Smooth muscle cell (in vitro differentiated cells): ENCODE data around the gene TP63. TPM values are rescaled to one million over a fixed set of nuclear protein-coding genes. Genes with fewer than 3 reads are reported as not detected.

Source experiments
- DNase-seq: peaks from one replicate; lab custom pipeline; 2025; ENCODE audit not compliant: unreplicated experiment; lab: John Stamatoyannopoulos, UW
- H2AFZ ChIP-seq: fragments of 200-600 bp; sonication (generic); 2 replicates; pipeline ENCODE4 v1.6.0; 2016; ENCODE audit warnings: antibody characterized with exemption, low read depth, mild to moderate bottlenecking
- H3F3A ChIP-seq: fragments of 200-600 bp; sonication (generic); 2 replicates; pipeline ENCODE4 v1.6.0; 2017; ENCODE audit warnings: antibody characterized with exemption, low read depth
- H3K27ac ChIP-seq: fragments of 200-600 bp; sonication (generic); 2 replicates; pipeline ENCODE4 v1.5.1; 2016; ENCODE audit warnings: low read depth, mild to moderate bottlenecking
- H3K27me3 ChIP-seq: fragments of 200-600 bp; sonication (generic); 2 replicates; pipeline ENCODE4 v1.6.1; 2016; ENCODE audit warnings: low read depth, mild to moderate bottlenecking
- H3K36me3 ChIP-seq: fragments of 200-600 bp; sonication (generic); 2 replicates; pipeline ENCODE4 v1.5.1; 2016; ENCODE audit warnings: low read depth
- H3K4me1 ChIP-seq: fragments of 200-600 bp; sonication (generic); 2 replicates; pipeline ENCODE4 v1.5.1; 2016; ENCODE audit warnings: low read depth
- H3K4me2 ChIP-seq: fragments of 200-600 bp; sonication (generic); 2 replicates; pipeline ENCODE4 v1.6.0; 2016; ENCODE audit warnings: mild to moderate bottlenecking
- H3K4me3 ChIP-seq: fragments of 200-600 bp; sonication (generic); 2 replicates; pipeline ENCODE4 v1.5.1; 2016; ENCODE audit warnings: mild to moderate bottlenecking
- H3K79me2 ChIP-seq: fragments of 200-600 bp; sonication (generic); 2 replicates; pipeline ENCODE4 v1.6.0; 2016; ENCODE audit warnings: low read depth, mild to moderate bottlenecking
- H3K9ac ChIP-seq: fragments of 200-600 bp; sonication (generic); 2 replicates; pipeline ENCODE4 v1.6.0; 2016; ENCODE audit warnings: low read depth
- H3K9me3 ChIP-seq: fragments of 200-600 bp; sonication (generic); replicated peaks from 2 replicates; pipeline ENCODE4 v1.5.1; 2016; ENCODE audit warnings: low read depth
- H4K20me1 ChIP-seq: fragments of 200-600 bp; sonication (generic); 2 replicates; pipeline ENCODE4 v1.6.0; 2016; ENCODE audit warnings: low read depth
- CTCF ChIP-seq: fragments of 200-600 bp; sonication (generic); IDR thresholded peaks from 2 replicates; pipeline ENCODE4 v1.5.1; 2017; ENCODE audit warnings: borderline replicate concordance, mild to moderate bottlenecking, antibody characterized with exemption; ENCODE audit not compliant: insufficient read depth, poor library complexity, severe bottlenecking
- WGBS: methylation state at CpG from one replicate; pipeline ENCODE4 v1.1.7; 2016; ENCODE audit warnings: low lambda C conversion rate; 5-methylcytosine and 5-hydroxymethylcytosine counted together
- polyA plus RNA-seq: library from polyadenylated mRNA; unstranded; fragments of >200 nt; fragmentation: Nextera tagmentation; extraction: Ambion mirVana; gene quantifications from 2 replicates; pipeline ENCODE4 v1.2.1, GENCODE V29; 2016
- total RNA-seq: library from RNA; depleted of rRNA; stranded (reverse); fragments of >200 nt; gene quantifications from 2 replicates; pipeline ENCODE4 v1.2.3, GENCODE V29; 2014

Gene TP63
- total and polyA plus RNA-seq, 2 experiments from 2014 or later, result 1.9 to 27.1 TPM

GRCh38 chr3:189698811-189699210 lies 67.6 kb downstream of the TP63 start:
- no peak for DNase-seq
- no peaks in the 10 kb centered on the region for H3K27me3 ChIP-seq
- H3K9me3 ChIP-seq, result no peaks in the 10 kb centered on the region
- no peak overlapping the region for H3K4me2 ChIP-seq
- H3K79me2 ChIP-seq, result no peaks in the 10 kb centered on the region
- no peaks in the 10 kb centered on the region for H4K20me1 ChIP-seq
- peaks cover 14% of the 10 kb centered on the region for H3K4me1 ChIP-seq
- TF ChIP-seq CTCF, result no peak
- 78% methylated on average over 2 of the region's 2 CpGs for WGBS
- no peak overlapping the region for H3K4me3 ChIP-seq
- no peak overlapping the region for H2AFZ ChIP-seq
- no peak overlapping the region for H3K27ac ChIP-seq
- no peak overlapping the region for H3K9ac ChIP-seq
- no peaks in the 10 kb centered on the region for H3F3A ChIP-seq
- no peaks in the 10 kb centered on the region for H3K36me3 ChIP-seq

DNA sequence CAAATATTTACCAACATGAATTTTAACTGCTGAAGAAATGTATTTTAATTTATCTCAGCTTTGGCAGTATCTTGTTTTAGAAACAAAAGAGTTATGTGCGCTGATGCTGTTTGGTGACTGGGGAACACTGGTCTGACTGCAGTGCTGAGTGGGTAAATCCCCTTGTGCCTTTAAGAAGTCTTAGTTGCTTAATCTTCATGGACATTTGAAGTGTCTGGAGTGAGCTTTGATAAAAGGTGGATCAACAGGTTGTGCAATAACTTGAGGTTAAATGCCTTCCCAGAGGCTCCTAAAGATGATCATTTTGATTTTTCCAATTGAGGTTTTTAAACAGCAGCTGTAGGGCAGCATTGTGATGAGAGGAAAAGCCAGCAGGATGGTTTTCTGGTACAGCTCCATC lies 68.7 kb downstream of the TP63 start:
- Histone ChIP-seq H2AFZ (no peak overlapping the region), H3K79me2 (no peaks in the 10 kb centered on the region), H3K4me1 (peaks cover 14% of the 10 kb centered on the region), H3K9me3 (no peaks in the 10 kb centered on the region), H3K27me3 (no peaks in the 10 kb centered on the region), H3K4me2 (no peak overlapping the region), H3F3A (no peaks in the 10 kb centered on the region), H3K36me3 (no peaks in the 10 kb centered on the region), H4K20me1 (no peaks in the 10 kb centered on the region), H3K4me3 (no peak overlapping the region), H3K9ac (no peak overlapping the region), H3K27ac (no peak overlapping the region)
- DNase-seq, result no peak
- TF ChIP-seq CTCF, result no peak
- WGBS, result 80% methylated on average over 1 of the region's 1 CpG

GRCh38 chr3:189702066-189702646 lies 71.0 kb downstream of the TP63 start:
- Histone ChIP-seq H3K27ac (peak overlapping the region; percentile 25), H3K9me3 (no peaks in the 10 kb centered on the region), H3K4me3 (no peak overlapping the region), H3K79me2 (no peaks in the 10 kb centered on the region), H3K9ac (no peak overlapping the region), H3K27me3 (no peaks in the 10 kb centered on the region), H3K36me3 (no peaks in the 10 kb centered on the region), H3K4me1 (peaks cover 14% of the 10 kb centered on the region), H3F3A (no peaks in the 10 kb centered on the region), H3K4me2 (no peak overlapping the region), H2AFZ (no peak overlapping the region), H4K20me1 (no peaks in the 10 kb centered on the region)
- DNase-seq, result no peak
- TF ChIP-seq CTCF, result no peak
- 18% methylated on average over 1 of the region's 1 CpG for WGBS

DNA sequence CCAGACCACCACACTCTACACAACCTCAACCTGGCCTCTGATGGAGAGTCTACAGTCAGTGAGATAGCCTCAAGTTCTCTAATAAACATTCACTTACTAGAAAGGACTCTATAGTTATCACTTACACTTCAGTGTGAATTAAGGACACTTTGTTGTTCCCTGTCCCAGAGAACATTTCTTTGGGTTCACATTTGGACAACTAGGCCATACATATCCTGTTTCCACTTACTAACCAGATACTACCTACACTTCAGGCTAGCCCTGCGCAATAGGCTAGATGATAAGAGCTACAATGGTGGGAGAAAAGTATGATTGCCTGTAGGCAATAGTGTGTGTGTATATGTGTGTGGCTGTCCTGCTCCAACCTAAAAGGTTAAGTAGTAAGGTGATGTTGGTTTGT lies 72.7 kb downstream of the TP63 start:
- Histone ChIP-seq H3K9ac (no peak overlapping the region), H3K27me3 (no peaks in the 10 kb centered on the region), H3K4me1 (peaks cover 14% of the 10 kb centered on the region), H3K27ac (no peak overlapping the region), H3K79me2 (no peaks in the 10 kb centered on the region), H4K20me1 (no peaks in the 10 kb centered on the region), H3K36me3 (no peaks in the 10 kb centered on the region), H3K9me3 (no peaks in the 10 kb centered on the region), H2AFZ (no peak overlapping the region), H3K4me3 (no peak overlapping the region), H3K4me2 (no peak overlapping the region), H3F3A (no peaks in the 10 kb centered on the region)
- no peak for DNase-seq
- 89% methylated on average over 1 of the region's 1 CpG for WGBS
- no peak for TF ChIP-seq CTCF
